Measurements from ENCODE around the gene C1orf105. TPM values are rescaled to one million over a fixed set of nuclear protein-coding genes. Genes with fewer than 3 reads are reported as not detected.

The C1orf105 gene
- total RNA-seq, 1 donor from 2014 or later: not detected

GRCh38 chr1:172496678-172497077, 76.2 kb downstream of the C1orf105 start:
- Mint-ChIP-seq H3K4me3 (ENCODE audit: unreplicated experiment) (no peak overlapping the region), H3K36me3 (ENCODE audit: low read depth) (no peaks in the 10 kb centered on the region), H3K27ac (ENCODE audit: unreplicated experiment) (peak overlapping the region; percentile 33), H3K27me3 (ENCODE audit: low read depth) (peaks cover 2% of the 10 kb centered on the region), H3K4me1 (ENCODE audit: low read depth) (peaks cover 14% of the 10 kb centered on the region), H3K9me3 (ENCODE audit: low read depth) (no peaks in the 10 kb centered on the region)
- DNase-seq (ENCODE audit: low spot score): no peak
- TF ChIP-seq, protein P1, sequence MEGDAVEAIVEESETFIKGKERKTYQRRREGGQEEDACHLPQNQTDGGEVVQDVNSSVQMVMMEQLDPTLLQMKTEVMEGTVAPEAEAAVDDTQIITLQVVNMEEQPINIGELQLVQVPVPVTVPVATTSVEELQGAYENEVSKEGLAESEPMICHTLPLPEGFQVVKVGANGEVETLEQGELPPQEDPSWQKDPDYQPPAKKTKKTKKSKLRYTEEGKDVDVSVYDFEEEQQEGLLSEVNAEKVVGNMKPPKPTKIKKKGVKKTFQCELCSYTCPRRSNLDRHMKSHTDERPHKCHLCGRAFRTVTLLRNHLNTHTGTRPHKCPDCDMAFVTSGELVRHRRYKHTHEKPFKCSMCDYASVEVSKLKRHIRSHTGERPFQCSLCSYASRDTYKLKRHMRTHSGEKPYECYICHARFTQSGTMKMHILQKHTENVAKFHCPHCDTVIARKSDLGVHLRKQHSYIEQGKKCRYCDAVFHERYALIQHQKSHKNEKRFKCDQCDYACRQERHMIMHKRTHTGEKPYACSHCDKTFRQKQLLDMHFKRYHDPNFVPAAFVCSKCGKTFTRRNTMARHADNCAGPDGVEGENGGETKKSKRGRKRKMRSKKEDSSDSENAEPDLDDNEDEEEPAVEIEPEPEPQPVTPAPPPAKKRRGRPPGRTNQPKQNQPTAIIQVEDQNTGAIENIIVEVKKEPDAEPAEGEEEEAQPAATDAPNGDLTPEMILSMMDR (IDR thresholded peaks at IDR 0.05): no peak

DNA sequence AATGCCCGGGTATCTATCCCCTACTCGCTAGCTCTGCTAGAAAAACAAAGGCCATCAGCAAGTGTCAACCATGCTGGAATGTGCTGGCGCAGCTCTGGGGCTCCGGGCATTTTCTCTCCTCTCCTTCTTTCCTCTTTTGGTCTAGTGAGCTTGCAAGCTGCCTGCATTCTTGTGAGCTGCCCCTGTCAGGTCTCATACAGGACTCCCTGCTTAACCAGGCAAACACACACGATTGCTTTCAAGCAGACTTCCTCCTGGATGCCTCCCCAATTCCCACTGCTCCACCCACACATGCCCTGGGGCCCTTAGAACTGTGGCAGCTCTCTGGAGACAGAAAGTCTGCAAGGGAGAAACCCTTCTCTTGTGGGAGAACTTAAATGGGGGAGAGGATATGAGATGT, 76.7 kb downstream of the C1orf105 start:
- H3K4me3 Mint-ChIP-seq (ENCODE audit: unreplicated experiment): peak overlapping the region; percentile 24
- DNase-seq (ENCODE audit: low spot score): no peak
- peak overlapping the region; percentile 68 for H3K27ac Mint-ChIP-seq (ENCODE audit: unreplicated experiment)
- no peaks in the 10 kb centered on the region for H3K9me3 Mint-ChIP-seq (ENCODE audit: low read depth)
- H3K36me3 Mint-ChIP-seq (ENCODE audit: low read depth): no peaks in the 10 kb centered on the region
- H3K4me1 Mint-ChIP-seq (ENCODE audit: low read depth): peaks cover 14% of the 10 kb centered on the region
- TF ChIP-seq, protein P1 (IDR thresholded peaks at IDR 0.05): no peak
- peaks cover 2% of the 10 kb centered on the region for H3K27me3 Mint-ChIP-seq (ENCODE audit: low read depth)

DNA sequence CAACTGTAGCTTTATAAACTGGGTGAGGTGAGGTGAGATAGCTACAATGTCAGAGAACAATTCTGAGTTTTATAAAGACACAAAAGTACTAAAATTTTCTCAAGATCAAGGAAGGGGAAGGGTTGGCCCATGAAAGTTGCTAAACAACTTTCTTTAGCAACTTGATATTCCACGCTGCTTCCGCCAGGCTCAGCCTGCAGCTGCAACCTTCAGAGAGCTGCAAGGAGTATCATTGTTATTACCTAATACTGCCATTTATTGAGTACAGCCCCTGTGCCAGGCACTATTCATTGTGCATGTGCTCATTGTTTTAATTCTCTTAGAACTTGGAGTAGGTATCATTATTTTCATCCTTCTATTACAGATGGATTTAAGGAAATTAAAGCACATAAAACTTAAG, 78.4 kb downstream of the C1orf105 start:
- no peaks in the 10 kb centered on the region for H3K36me3 Mint-ChIP-seq (ENCODE audit: low read depth)
- peaks cover 14% of the 10 kb centered on the region for H3K4me1 Mint-ChIP-seq (ENCODE audit: low read depth)
- no peak for DNase-seq (ENCODE audit: low spot score)
- no peak overlapping the region for H3K27ac Mint-ChIP-seq (ENCODE audit: unreplicated experiment)
- TF ChIP-seq, protein P1 (IDR thresholded peaks at IDR 0.05): no peak
- H3K9me3 Mint-ChIP-seq (ENCODE audit: low read depth): no peaks in the 10 kb centered on the region
- no peak overlapping the region for H3K4me3 Mint-ChIP-seq (ENCODE audit: unreplicated experiment)
- peaks cover 5% of the 10 kb centered on the region for H3K27me3 Mint-ChIP-seq (ENCODE audit: low read depth)

DNA sequence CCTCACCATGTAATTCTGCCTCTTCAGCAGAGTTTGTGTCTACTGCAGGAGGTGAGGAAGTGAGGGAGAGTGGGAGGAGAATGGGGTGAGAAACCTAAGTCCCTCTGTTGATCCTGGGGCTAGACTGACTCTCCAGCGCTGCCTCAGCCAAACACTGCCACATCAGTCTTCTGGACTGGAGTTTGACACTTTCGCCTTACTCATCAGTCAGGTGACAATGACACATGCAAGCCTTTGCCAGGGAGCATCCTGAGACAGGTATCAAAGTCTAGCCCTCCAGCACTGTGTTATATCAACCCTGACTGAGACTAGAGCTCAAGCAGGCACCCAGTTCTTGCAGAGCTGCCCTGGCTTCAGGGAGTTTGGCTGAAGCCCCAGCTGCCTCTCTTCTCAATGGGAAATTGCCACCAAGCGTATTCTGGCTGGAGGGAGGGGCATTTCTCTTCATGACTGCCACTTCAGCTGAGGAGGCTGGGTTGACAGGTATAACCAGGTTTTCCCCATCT, 79.2 kb downstream of the C1orf105 start:
- H3K4me1 Mint-ChIP-seq (ENCODE audit: low read depth): peaks cover 14% of the 10 kb centered on the region
- H3K36me3 Mint-ChIP-seq (ENCODE audit: low read depth): no peaks in the 10 kb centered on the region
- H3K9me3 Mint-ChIP-seq (ENCODE audit: low read depth): no peaks in the 10 kb centered on the region
- peaks cover 9% of the 10 kb centered on the region for H3K27me3 Mint-ChIP-seq (ENCODE audit: low read depth)
- TF ChIP-seq, protein P1 (IDR thresholded peaks at IDR 0.05): no peak
- DNase-seq (ENCODE audit: low spot score): no peak
- H3K27ac Mint-ChIP-seq (ENCODE audit: unreplicated experiment): no peak overlapping the region
- H3K4me3 Mint-ChIP-seq (ENCODE audit: unreplicated experiment): no peak overlapping the region

- no peak for DNase-seq (ENCODE audit: low spot score)
- no peaks in the 10 kb centered on the region for H3K9me3 Mint-ChIP-seq (ENCODE audit: low read depth)
- peaks cover 11% of the 10 kb centered on the region for H3K27me3 Mint-ChIP-seq (ENCODE audit: low read depth)
- H3K4me3 Mint-ChIP-seq (ENCODE audit: unreplicated experiment): no peak overlapping the region
- no peak overlapping the region for H3K27ac Mint-ChIP-seq (ENCODE audit: unreplicated experiment)
- TF ChIP-seq, protein P1 (IDR thresholded peaks at IDR 0.05): no peak
- H3K36me3 Mint-ChIP-seq (ENCODE audit: low read depth): no peaks in the 10 kb centered on the region
- peaks cover 14% of the 10 kb centered on the region for H3K4me1 Mint-ChIP-seq (ENCODE audit: low read depth)
Measured at GRCh38 chr1:172500207-172500606, 79.7 kb downstream of the C1orf105 start.

All from chondrocyte (in vitro differentiated cells).